Measurements from ENCODE around the gene RIN3.

The RIN3 gene

DNA sequence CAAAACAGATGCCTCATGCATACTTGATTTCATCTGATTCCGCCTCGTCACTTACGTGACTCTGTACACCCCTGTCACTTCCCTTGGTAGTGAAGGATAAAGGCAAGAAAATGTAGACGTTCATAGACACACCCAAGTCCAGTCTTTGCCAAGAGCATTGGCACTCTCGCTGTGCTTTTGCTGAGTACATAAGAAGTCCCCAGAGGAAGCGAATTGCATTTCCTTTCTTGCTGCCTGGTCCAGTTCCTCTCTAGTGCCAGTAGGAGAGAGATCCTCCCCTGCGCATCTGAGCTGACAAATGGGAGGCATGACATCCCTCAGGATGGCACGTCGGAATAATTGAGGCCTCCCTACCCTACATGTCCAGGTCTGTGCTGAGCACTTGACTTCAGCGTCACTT, 21.3 kb upstream of the RIN3 start:
- TF ChIP-seq, protein P1, sequence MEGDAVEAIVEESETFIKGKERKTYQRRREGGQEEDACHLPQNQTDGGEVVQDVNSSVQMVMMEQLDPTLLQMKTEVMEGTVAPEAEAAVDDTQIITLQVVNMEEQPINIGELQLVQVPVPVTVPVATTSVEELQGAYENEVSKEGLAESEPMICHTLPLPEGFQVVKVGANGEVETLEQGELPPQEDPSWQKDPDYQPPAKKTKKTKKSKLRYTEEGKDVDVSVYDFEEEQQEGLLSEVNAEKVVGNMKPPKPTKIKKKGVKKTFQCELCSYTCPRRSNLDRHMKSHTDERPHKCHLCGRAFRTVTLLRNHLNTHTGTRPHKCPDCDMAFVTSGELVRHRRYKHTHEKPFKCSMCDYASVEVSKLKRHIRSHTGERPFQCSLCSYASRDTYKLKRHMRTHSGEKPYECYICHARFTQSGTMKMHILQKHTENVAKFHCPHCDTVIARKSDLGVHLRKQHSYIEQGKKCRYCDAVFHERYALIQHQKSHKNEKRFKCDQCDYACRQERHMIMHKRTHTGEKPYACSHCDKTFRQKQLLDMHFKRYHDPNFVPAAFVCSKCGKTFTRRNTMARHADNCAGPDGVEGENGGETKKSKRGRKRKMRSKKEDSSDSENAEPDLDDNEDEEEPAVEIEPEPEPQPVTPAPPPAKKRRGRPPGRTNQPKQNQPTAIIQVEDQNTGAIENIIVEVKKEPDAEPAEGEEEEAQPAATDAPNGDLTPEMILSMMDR (IDR thresholded peaks at IDR 0.05; ENCODE audit: extremely low read depth, insufficient read depth, missing control alignments), result no peak
- in situ Hi-C loops (cut with MboI; ENCODE audit: low pct_unique_long_range_greater_than_20kb, low sequenced_read_pairs, unreplicated experiment), result no loop called here
- DNase-seq (ENCODE audit: low spot score), result no peak

DNA sequence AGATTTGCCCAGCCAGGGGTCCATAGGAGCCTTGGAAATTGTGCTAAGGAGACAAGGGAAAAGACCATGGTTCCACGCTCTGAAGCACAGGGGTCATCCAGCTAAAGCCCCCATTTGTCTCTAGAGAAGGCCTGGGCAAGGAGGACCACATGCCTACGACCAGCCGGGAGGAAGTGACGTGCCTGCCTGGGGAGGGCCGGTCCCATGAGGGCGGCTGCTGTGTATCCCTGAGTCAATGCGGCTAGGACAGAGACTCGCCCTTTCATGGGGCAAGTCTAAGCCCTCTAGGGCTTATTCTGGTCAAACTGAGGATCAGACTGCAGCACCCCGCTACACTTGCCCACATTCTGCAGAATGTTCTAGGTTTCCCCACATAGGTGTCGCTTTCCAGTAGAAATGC, 20.6 kb upstream of the RIN3 start:
- TF ChIP-seq, protein P1 (IDR thresholded peaks at IDR 0.05; ENCODE audit: extremely low read depth, insufficient read depth, missing control alignments), result no peak
- DNase-seq (ENCODE audit: low spot score), result no peak
- in situ Hi-C loops (cut with MboI; ENCODE audit: low pct_unique_long_range_greater_than_20kb, low sequenced_read_pairs, unreplicated experiment), result no loop called here

DNA sequence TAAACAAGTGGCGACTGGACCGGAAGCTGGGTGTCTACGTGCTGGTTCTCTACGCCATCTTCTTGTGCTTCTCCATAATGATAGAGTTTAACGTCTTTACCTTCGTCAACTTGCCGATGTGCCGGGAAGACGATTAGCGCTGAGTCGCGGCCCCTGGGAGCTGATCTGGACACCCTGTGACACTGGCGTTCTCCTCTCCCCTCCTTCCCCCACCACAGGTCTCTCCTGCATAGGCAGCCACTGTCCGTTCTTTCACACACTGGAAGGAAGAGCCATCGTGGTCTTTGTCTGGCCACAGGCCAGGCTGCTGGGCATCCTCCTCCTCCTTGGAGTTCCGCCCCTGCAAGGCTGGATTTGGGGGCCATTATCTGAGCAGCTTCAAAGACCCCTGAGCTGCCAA, 20.1 kb upstream of the RIN3 start:
- DNase-seq (ENCODE audit: low spot score), result no peak
- TF ChIP-seq, protein P1 (IDR thresholded peaks at IDR 0.05; ENCODE audit: extremely low read depth, insufficient read depth, missing control alignments), result no peak
- in situ Hi-C loops (cut with MboI; ENCODE audit: low pct_unique_long_range_greater_than_20kb, low sequenced_read_pairs, unreplicated experiment), result no loop called here

DNA sequence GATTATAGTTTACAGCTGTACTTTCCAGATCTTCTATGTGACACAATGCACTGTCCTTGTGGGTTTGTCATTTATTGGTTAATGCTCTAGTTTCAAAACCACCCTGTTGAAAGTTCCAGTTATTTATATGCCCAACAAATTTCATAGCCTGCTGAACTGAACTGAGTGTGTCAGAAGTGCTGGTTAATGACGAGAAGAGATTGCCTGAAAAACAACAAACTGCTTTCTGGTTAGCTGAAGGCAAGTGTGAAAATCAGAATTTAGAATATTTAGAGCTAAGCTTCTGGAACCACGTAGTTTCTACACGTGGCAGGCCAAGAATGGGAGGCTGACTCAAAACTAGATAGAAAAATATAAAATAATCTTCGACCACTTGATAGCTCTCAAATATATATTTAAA, 19.1 kb upstream of the RIN3 start:
- TF ChIP-seq, protein P1 (IDR thresholded peaks at IDR 0.05; ENCODE audit: extremely low read depth, insufficient read depth, missing control alignments), result no peak
- peak; percentile 44 for DNase-seq (ENCODE audit: low spot score)

DNA sequence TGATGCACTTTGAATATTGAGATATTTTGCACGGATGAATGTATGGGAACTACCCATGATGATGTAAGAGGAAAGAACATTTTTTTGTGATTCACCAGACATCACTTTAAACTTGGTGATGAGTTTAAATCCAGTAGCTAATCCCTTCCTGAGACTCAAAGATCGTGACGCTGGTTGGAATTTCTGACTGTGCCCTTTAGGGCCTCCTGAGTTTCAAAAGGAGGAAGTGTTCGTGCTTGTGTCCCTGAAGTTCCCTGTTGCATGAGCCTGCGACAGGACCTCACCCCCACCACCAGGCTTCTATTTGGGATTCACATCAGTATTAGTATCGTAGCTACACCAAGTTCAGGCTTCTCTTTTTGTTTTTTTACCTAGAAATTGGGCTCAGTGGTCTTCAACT, 18.6 kb upstream of the RIN3 start:
- in situ Hi-C loops (cut with MboI; ENCODE audit: low pct_unique_long_range_greater_than_20kb, low sequenced_read_pairs, unreplicated experiment), result no loop called here
- no peak for DNase-seq (ENCODE audit: low spot score)
- TF ChIP-seq, protein P1 (IDR thresholded peaks at IDR 0.05; ENCODE audit: extremely low read depth, insufficient read depth, missing control alignments), result no peak

More for the DNA sequence above, 19.1 kb upstream of the RIN3 start:
- in situ Hi-C loops (cut with MboI; ENCODE audit: low pct_unique_long_range_greater_than_20kb, low sequenced_read_pairs, unreplicated experiment), result no loop called here

DNA sequence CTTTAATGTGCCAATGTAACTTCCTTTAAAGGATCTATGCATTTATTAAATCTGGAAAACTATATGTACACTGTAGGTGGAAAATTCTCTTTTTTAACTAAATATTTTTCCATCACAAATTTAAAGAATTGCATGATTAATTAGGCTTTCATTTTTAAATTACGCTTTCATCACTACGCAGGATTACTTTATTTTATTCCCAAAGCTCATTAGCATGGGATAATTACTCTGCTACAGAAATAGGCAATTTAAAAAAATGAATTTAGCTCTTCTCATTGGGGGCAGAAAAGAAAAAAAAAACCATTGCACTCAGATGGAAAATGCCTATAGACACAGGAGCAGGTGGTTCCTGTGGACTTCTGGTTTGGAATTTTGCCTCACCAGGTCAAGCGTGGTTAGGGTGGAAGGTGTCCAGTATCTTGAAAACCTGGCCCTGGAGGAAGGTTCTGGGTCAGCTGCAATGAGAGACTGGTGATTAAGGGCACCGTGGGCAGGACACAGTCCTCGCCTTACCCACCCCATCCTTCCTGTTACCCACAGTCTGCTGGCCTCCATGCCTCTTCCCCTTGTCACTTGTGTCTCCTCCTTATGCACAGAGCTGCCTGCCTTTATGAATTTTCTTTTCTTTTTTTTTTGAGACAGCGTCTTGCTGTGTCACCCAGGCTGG, 17.3 kb upstream of the RIN3 start:
- TF ChIP-seq, protein P1 (IDR thresholded peaks at IDR 0.05; ENCODE audit: extremely low read depth, insufficient read depth, missing control alignments), result no peak
- DNase-seq (ENCODE audit: low spot score), result no peak
- in situ Hi-C loops (cut with MboI; ENCODE audit: low pct_unique_long_range_greater_than_20kb, low sequenced_read_pairs, unreplicated experiment), result no loop called here
